Loucy (cell line): ENCODE data around the gene TLR8.

Experiments
- H2AFZ ChIP-seq: fragments of 200-600 bp; sonication (generic); 2 replicates; pipeline ENCODE4 v1.6.0; 2016; ENCODE audit warnings: antibody characterized with exemption, mild to moderate bottlenecking, low read length, moderate library complexity
- H3F3A ChIP-seq: fragments of 200-600 bp; 2 replicates; pipeline ENCODE4 v1.6.0; 2016; ENCODE audit warnings: antibody characterized with exemption, low read depth, mild to moderate bottlenecking
- H3K27me3 ChIP-seq: fragments of 200-600 bp; sonication (generic); 2 replicates; pipeline ENCODE4 v1.6.1; 2014; ENCODE audit warnings: low read length, mild to moderate bottlenecking; ENCODE audit not compliant: insufficient read depth, poor library complexity, severe bottlenecking
- H3K36me3 ChIP-seq: fragments of 200-600 bp; sonication (generic); 2 replicates; pipeline ENCODE4 v1.6.1; 2016; ENCODE audit warnings: low read length; ENCODE audit not compliant: insufficient read depth
- H3K4me1 ChIP-seq: fragments of 200-600 bp; sonication (generic); 2 replicates; pipeline ENCODE4 v1.5.1; 2014; ENCODE audit warnings: low read length, mild to moderate bottlenecking; ENCODE audit not compliant: insufficient read depth, poor library complexity, severe bottlenecking
- H3K4me2 ChIP-seq: fragments of 200-600 bp; sonication (generic); 2 replicates; pipeline ENCODE4 v1.6.0; 2014; ENCODE audit warnings: antibody characterized with exemption, low read length, low read depth, mild to moderate bottlenecking; ENCODE audit not compliant: poor library complexity, severe bottlenecking
- H3K4me3 ChIP-seq: fragments of 200-600 bp; sonication (generic); 2 replicates; pipeline ENCODE4 v1.5.1; 2014; ENCODE audit warnings: low read length, mild to moderate bottlenecking, mixed read lengths; ENCODE audit not compliant: poor library complexity, severe bottlenecking
- H3K79me2 ChIP-seq: fragments of 200-600 bp; sonication (generic); 2 replicates; pipeline ENCODE4 v1.6.1; 2014; ENCODE audit warnings: low read length; ENCODE audit not compliant: insufficient read depth
- H3K9ac ChIP-seq: fragments of 200-600 bp; sonication (generic); 2 replicates; pipeline ENCODE4 v1.6.0; 2014; ENCODE audit warnings: mild to moderate bottlenecking, low read depth, low read length, moderate library complexity; ENCODE audit not compliant: poor library complexity, severe bottlenecking
- H3K9me2 ChIP-seq: fragments of 200-600 bp; sonication (generic); replicated peaks from 2 replicates; pipeline ENCODE4 v1.6.1; 2016; ENCODE audit warnings: low read depth, low read length, mixed read lengths
- H3K9me3 ChIP-seq: fragments of 200-600 bp; sonication (generic); 2 replicates; pipeline ENCODE4 v1.6.1; 2014; ENCODE audit warnings: mild to moderate bottlenecking, antibody characterized with exemption, low read length, low read depth; ENCODE audit not compliant: insufficient read depth
- H4K20me1 ChIP-seq: fragments of 200-600 bp; sonication (generic); 2 replicates; pipeline ENCODE4 v1.6.0; 2014; ENCODE audit warnings: antibody characterized with exemption, low read length, mild to moderate bottlenecking; ENCODE audit not compliant: insufficient read depth, poor library complexity, severe bottlenecking
- EZH2phosphoT487 ChIP-seq: fragments of 200-600 bp; IDR thresholded peaks from 2 replicates; pipeline ENCODE4 v1.6.1; 2018; ENCODE audit warnings: antibody characterized with exemption, mild to moderate bottlenecking, moderate library complexity, borderline replicate concordance
- TF ChIP-seq, protein P1 (sequence below): fragments of 200-600 bp; sonication (generic); conservative IDR thresholded peaks from 2 replicates; pipeline ENCODE4 v1.5.1; 2014; ENCODE audit warnings: mild to moderate bottlenecking, antibody characterized with exemption, low read length

The TLR8 gene

DNA sequence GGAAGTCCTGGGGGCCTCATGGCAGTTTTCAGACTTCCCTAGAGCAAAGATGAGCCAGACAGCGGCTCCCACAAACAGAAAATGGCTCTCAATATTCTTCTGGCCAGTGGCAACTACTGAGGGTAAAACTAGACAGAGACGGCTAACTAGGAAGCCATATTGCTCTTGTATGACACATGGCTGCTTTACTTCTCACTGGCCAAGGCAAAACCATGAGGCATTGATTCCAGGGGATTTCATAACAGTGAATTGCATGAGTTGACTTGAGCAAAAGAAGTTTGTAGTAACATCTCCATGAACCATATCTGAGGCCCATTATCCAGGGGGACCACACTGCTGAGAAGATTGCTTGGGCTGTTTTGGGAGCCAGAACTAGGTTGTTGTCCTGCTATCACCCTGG is 13.7 kb upstream of the TLR8 start:
- Histone ChIP-seq H3K27me3 (no peaks in the 10 kb centered on the region), H3K4me3 (no peak overlapping the region), H2AFZ (no peak overlapping the region), H3K79me2 (no peaks in the 10 kb centered on the region), H3K9me3 (no peaks in the 10 kb centered on the region), H4K20me1 (no peaks in the 10 kb centered on the region), H3K4me1 (no peaks in the 10 kb centered on the region), H3K36me3 (no peaks in the 10 kb centered on the region), H3K9me2 (no peaks in the 10 kb centered on the region), H3K4me2 (no peak overlapping the region), H3F3A (no peaks in the 10 kb centered on the region), H3K9ac (no peak overlapping the region)
- TF ChIP-seq EZH2phosphoT487 = no peak
- TF ChIP-seq, protein P1, sequence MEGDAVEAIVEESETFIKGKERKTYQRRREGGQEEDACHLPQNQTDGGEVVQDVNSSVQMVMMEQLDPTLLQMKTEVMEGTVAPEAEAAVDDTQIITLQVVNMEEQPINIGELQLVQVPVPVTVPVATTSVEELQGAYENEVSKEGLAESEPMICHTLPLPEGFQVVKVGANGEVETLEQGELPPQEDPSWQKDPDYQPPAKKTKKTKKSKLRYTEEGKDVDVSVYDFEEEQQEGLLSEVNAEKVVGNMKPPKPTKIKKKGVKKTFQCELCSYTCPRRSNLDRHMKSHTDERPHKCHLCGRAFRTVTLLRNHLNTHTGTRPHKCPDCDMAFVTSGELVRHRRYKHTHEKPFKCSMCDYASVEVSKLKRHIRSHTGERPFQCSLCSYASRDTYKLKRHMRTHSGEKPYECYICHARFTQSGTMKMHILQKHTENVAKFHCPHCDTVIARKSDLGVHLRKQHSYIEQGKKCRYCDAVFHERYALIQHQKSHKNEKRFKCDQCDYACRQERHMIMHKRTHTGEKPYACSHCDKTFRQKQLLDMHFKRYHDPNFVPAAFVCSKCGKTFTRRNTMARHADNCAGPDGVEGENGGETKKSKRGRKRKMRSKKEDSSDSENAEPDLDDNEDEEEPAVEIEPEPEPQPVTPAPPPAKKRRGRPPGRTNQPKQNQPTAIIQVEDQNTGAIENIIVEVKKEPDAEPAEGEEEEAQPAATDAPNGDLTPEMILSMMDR = no peak

DNA sequence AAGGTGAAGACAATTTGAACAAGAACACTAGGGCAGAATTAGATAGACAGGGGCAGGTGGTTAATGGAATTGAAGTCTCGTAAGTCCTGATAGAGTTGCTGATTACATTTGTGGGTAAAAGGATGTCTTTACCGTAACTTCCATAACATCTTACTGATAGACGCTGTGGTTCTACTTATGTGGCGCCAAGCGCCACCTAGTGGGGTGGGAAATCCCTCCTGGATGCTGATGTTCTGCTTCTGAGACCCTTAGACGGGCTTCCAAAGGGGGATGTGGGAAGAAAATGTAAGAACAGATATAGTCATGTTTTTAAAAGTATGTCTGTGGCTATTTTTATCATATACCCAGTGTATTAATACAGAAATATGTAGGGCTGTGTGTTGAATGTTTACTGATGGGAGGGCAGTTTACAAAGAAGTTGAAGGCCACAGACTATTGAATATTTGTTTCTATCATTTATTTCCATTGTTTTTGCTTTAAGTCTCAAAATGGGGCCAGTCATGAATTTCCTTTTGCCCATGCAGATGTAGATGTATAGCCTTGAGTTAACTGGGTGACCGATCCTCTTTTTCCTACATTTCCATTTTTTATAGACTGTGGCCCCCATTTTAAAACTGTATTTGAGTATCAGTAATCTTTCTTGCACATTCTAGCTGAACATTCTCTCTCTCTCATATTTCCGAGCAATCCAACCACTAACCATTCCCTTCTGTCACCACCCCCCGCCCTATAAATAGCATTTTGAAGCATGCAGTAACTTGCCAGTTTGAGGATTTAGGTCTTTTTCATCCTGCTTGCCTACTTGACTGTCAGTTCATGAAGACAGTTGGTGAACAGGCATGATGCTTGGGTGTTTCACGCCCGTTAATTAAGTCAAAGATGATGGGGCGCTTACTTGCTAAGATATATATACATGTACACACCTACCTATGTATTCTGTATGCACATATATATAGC is 12.1 kb upstream of the TLR8 start:
- Histone ChIP-seq H3K27me3 (no peaks in the 10 kb centered on the region), H4K20me1 (no peaks in the 10 kb centered on the region), H3K4me2 (no peak overlapping the region), H3K9me2 (no peaks in the 10 kb centered on the region), H3K4me1 (no peaks in the 10 kb centered on the region), H3K36me3 (no peaks in the 10 kb centered on the region), H3F3A (no peaks in the 10 kb centered on the region), H2AFZ (no peak overlapping the region), H3K9ac (no peak overlapping the region), H3K79me2 (no peaks in the 10 kb centered on the region), H3K9me3 (no peaks in the 10 kb centered on the region), H3K4me3 (no peak overlapping the region)
- TF ChIP-seq, protein P1 = peak; percentile 71
- TF ChIP-seq EZH2phosphoT487 = no peak

DNA sequence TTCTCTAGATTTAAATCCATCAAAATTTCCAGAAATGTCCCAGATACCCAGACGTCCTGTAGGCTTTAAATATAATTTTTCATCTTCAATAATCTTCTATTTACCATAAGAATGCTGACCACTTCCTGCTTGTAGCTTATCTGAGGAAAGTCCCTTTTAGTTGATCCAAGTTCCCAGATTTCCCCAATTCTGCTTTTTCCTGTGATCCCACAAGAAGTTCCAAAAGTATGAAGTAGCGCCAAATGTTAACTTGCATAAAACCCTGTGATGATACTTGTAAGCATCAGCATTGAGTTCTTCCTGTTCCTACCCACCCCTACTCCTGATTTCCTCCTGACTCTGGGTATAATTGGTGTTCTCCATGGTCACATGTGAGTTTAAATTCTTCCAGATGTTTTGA is 10.6 kb upstream of the TLR8 start:
- Histone ChIP-seq H4K20me1 (no peaks in the 10 kb centered on the region), H3K4me3 (no peak overlapping the region), H3K79me2 (no peaks in the 10 kb centered on the region), H3K4me1 (no peaks in the 10 kb centered on the region), H3K27me3 (no peaks in the 10 kb centered on the region), H3K9me2 (no peaks in the 10 kb centered on the region), H3F3A (no peaks in the 10 kb centered on the region), H3K4me2 (no peak overlapping the region), H3K9me3 (no peaks in the 10 kb centered on the region), H2AFZ (no peak overlapping the region), H3K36me3 (no peaks in the 10 kb centered on the region), H3K9ac (no peak overlapping the region)
- TF ChIP-seq, protein P1 = no peak
- no peak for TF ChIP-seq EZH2phosphoT487
